NB4 (cell line): ENCODE results near the gene TM9SF3.

Experiments
- MYC ChIP-seq: IDR thresholded peaks from 2 replicates; pipeline ENCODE4 v1.6.1; 2011; ENCODE audit warnings: low read depth, low read length
- POLR2A ChIP-seq: IDR thresholded peaks from 2 replicates; pipeline ENCODE4 v1.6.1; 2011; ENCODE audit warnings: mild to moderate bottlenecking; ENCODE audit not compliant: insufficient read length; ENCODE audit errors: extremely low read depth
- TF ChIP-seq, protein P1 (sequence below): IDR thresholded peaks from one replicate; pipeline ENCODE4 v1.5.1; 2012; ENCODE audit warnings: low read depth, low read length
- TF ChIP-seq, protein P2 (sequence below): IDR thresholded peaks from 2 replicates; pipeline ENCODE4 v1.6.1; 2011; ENCODE audit warnings: low read depth, low read length

DNA sequence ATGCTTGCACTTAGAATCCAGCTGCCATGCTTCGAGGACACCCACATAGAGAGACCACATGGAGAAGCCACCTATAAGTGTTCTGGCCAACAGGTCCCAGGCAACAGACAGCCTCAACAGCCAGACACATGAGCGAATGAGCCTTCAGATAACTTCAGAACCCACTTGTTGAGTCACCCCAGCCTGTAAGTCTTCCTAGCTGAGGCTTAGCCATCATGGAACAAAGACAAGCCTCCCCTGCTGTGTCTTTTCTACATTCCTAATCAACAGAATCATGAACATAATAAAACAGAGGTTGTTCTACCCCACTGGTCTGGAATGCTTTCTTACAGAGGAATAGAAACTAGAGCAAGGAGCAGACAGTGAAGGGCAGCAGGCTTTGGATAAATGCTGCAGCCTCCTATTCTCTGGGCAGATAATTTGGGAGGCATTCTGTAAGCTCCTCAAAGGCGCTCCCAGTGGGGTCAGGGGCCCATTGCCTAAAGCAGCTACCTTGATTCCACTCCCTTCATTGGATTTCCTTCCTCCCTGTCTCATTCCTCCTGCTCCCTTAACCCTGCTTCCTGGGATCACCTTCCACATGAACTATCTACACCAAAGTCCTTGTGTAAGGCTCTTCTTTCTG, 77.7 kb downstream of the TM9SF3 start:
- TF ChIP-seq, protein P1, sequence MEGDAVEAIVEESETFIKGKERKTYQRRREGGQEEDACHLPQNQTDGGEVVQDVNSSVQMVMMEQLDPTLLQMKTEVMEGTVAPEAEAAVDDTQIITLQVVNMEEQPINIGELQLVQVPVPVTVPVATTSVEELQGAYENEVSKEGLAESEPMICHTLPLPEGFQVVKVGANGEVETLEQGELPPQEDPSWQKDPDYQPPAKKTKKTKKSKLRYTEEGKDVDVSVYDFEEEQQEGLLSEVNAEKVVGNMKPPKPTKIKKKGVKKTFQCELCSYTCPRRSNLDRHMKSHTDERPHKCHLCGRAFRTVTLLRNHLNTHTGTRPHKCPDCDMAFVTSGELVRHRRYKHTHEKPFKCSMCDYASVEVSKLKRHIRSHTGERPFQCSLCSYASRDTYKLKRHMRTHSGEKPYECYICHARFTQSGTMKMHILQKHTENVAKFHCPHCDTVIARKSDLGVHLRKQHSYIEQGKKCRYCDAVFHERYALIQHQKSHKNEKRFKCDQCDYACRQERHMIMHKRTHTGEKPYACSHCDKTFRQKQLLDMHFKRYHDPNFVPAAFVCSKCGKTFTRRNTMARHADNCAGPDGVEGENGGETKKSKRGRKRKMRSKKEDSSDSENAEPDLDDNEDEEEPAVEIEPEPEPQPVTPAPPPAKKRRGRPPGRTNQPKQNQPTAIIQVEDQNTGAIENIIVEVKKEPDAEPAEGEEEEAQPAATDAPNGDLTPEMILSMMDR: no peak
- no peak for TF ChIP-seq POLR2A
- no peak for TF ChIP-seq MYC
- TF ChIP-seq, protein P2, sequence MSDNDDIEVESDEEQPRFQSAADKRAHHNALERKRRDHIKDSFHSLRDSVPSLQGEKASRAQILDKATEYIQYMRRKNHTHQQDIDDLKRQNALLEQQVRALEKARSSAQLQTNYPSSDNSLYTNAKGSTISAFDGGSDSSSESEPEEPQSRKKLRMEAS: no peak
